Muscle of leg (tissue), 11 donors: Measurements from ENCODE around the gene PAK5. TPM values are rescaled to one million over a fixed set of nuclear protein-coding genes. Genes with fewer than 3 reads are reported as not detected.

Source experiments
- DNase-seq: peaks from one replicate; pipeline ENCODE4 v3.0.0; 2013
- H3K27ac ChIP-seq: one replicate; pipeline ENCODE4 v1.5.1; 2013; ENCODE audit warnings: mild to moderate bottlenecking, low read length, control low read depth
- H3K27me3 ChIP-seq: one replicate; pipeline ENCODE4 v1.6.1; 2013; ENCODE audit warnings: low read length; ENCODE audit not compliant: control insufficient read depth, insufficient read depth
- H3K36me3 ChIP-seq: one replicate; pipeline ENCODE4 v1.6.1; 2013; ENCODE audit warnings: low read length; ENCODE audit not compliant: control insufficient read depth, insufficient read depth
- H3K4me1 ChIP-seq: one replicate; pipeline ENCODE4 v1.6.1; 2013; ENCODE audit warnings: low read length; ENCODE audit not compliant: control insufficient read depth, insufficient read depth
- H3K4me3 ChIP-seq: one replicate; pipeline ENCODE4 v1.5.1; 2013; ENCODE audit warnings: low read length, control low read depth
- H3K9me3 ChIP-seq: replicated peaks from 2 replicates; pipeline ENCODE4 v1.6.1; 2013; ENCODE audit warnings: low read depth, low read length; ENCODE audit not compliant: control insufficient read depth
- whole genome bisulfite sequencing: methylation state at CpG from one replicate; pipeline ENCODE4 v1.1.5; 2013; ENCODE audit warnings: missing lambda C conversion rate; ENCODE audit not compliant: insufficient coverage; 5-methylcytosine and 5-hydroxymethylcytosine counted together
- polyA plus RNA-seq, 8 donors: library from polyadenylated mRNA; unstranded; fragments of 120-200 nt; gene quantifications; one replicate each; pipeline versions ENCODE4 v1.2.1 to v1.2.3, GENCODE V29; 2013; ENCODE audit warnings: inconsistent platforms in 1 of 8, low replicate concordance in 1 of 8; ENCODE audit not compliant: insufficient read length in 8 of 8, insufficient read depth in 1 of 8
- total RNA-seq: library from RNA; stranded (reverse); fragments of 120-200 nt; gene quantifications from one replicate; pipeline ENCODE4 v1.2.4, GENCODE V29; 2013

The PAK5 gene
- total and polyA plus RNA-seq, 9 donors = 0.04 to 0.24 (median 0.12) TPM

GRCh38 chr20:9630554-9630953, 208.3 kb downstream of the PAK5 start:
- no CpG with 5 or more reads among the region's 2 CpGs for WGBS
- H3K27ac ChIP-seq = no peak overlapping the region
- no peaks in the 10 kb centered on the region for H3K27me3 ChIP-seq
- H3K36me3 ChIP-seq = no peaks in the 10 kb centered on the region
- no peaks in the 10 kb centered on the region for H3K9me3 ChIP-seq
- no peak overlapping the region for H3K4me3 ChIP-seq
- DNase-seq = no peak
- no peaks in the 10 kb centered on the region for H3K4me1 ChIP-seq

DNA sequence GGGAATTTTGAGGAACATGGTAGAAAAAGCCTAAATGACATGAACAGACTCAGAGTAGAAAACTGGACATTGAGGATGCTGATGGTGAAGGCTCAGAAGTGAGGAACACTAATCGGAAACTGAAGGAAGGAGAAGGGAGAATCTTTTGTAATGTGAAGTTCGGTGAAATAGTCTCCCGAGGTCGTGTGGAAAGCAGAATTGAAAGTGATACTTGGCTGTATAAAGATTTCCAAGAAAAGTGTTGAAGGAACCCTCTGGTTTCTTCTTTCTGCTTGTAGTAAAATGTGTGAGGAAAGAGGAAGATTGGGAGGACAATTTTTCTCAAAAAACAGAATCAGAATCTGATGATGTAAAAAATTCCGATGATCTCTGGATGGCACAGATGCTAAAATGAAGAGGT, 209.0 kb downstream of the PAK5 start:
- H3K27me3 ChIP-seq = no peaks in the 10 kb centered on the region
- 87% methylated on average over 5 of the region's 5 CpGs for WGBS
- no peak overlapping the region for H3K27ac ChIP-seq
- no peak overlapping the region for H3K4me3 ChIP-seq
- no peaks in the 10 kb centered on the region for H3K9me3 ChIP-seq
- DNase-seq = peak; percentile 28
- no peaks in the 10 kb centered on the region for H3K36me3 ChIP-seq
- no peaks in the 10 kb centered on the region for H3K4me1 ChIP-seq

DNA sequence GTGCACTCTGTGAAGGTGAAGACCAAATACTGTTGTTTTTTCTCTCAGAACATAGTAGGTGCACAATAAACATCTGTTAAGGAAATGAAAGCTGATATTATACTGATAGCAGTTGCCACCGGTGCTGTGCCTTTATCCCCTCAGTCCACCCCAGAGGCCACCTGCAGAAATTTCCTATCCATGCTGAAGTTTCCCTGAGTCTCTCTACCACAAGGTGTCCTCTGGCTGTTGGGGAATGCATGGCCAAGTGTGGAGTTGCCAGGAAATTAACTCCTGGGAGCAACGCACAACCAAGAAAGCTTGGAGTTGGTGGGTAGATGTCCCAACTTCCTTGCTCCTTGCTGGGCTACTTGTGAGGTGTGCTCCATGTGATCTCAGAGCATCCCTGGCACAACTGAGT, 210.3 kb downstream of the PAK5 start:
- Histone ChIP-seq H3K4me3 (no peak overlapping the region), H3K36me3 (no peaks in the 10 kb centered on the region), H3K27me3 (no peaks in the 10 kb centered on the region), H3K27ac (no peak overlapping the region), H3K9me3 (no peaks in the 10 kb centered on the region), H3K4me1 (no peaks in the 10 kb centered on the region)
- WGBS = no CpG with 5 or more reads among the region's 2 CpGs
- DNase-seq = no peak

GRCh38 chr20:9628141-9628540, 210.7 kb downstream of the PAK5 start:
- H3K27me3 ChIP-seq = no peaks in the 10 kb centered on the region
- no peaks in the 10 kb centered on the region for H3K36me3 ChIP-seq
- no peaks in the 10 kb centered on the region for H3K9me3 ChIP-seq
- H3K27ac ChIP-seq = no peak overlapping the region
- no peak overlapping the region for H3K4me3 ChIP-seq
- DNase-seq = no peak
- H3K4me1 ChIP-seq = no peaks in the 10 kb centered on the region

GRCh38 chr20:9627219-9627618, 211.7 kb downstream of the PAK5 start:
- DNase-seq = no peak
- Histone ChIP-seq H3K27me3 (no peaks in the 10 kb centered on the region), H3K4me1 (no peaks in the 10 kb centered on the region), H3K36me3 (no peaks in the 10 kb centered on the region), H3K4me3 (no peak overlapping the region), H3K27ac (no peak overlapping the region), H3K9me3 (no peaks in the 10 kb centered on the region)
- WGBS = 50% methylated on average over 1 of the region's 3 CpGs

DNA sequence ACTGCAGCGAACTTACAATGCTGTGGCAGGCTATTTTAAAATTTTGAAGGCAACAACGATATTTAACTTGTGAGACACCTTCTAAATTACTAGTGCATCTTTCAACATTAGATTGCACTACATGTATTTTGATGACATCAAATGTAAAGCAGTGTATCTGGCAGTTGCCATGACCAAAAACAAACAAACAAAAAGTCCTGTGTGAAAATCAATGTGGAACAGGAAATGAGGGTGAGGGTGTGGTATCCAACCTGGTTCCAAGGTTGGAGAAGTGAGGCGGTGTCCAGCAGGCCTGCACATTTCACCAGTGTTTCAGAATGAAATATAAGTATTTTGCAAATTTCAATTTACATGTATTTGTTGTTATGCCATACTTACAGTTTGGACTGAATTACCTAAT, 212.5 kb downstream of the PAK5 start:
- 29% methylated on average over 1 of the region's 3 CpGs for WGBS
- no peaks in the 10 kb centered on the region for H3K4me1 ChIP-seq
- H3K27me3 ChIP-seq = no peaks in the 10 kb centered on the region
- no peaks in the 10 kb centered on the region for H3K9me3 ChIP-seq
- H3K36me3 ChIP-seq = no peaks in the 10 kb centered on the region
- no peak for DNase-seq
- no peak overlapping the region for H3K27ac ChIP-seq
- H3K4me3 ChIP-seq = no peak overlapping the region

GRCh38 chr20:9617940-9618339, 220.9 kb downstream of the PAK5 start:
- Histone ChIP-seq H3K4me1 (no peaks in the 10 kb centered on the region), H3K27me3 (no peaks in the 10 kb centered on the region), H3K36me3 (no peaks in the 10 kb centered on the region), H3K9me3 (no peaks in the 10 kb centered on the region), H3K4me3 (no peak overlapping the region), H3K27ac (no peak overlapping the region)
- WGBS = no CpG with 5 or more reads among the region's 5 CpGs
- DNase-seq = peak; percentile 34

- 14% methylated on average over 2 of the region's 10 CpGs for WGBS
- Histone ChIP-seq H3K4me1 (no peaks in the 10 kb centered on the region), H3K27ac (no peak overlapping the region), H3K27me3 (no peaks in the 10 kb centered on the region), H3K36me3 (no peaks in the 10 kb centered on the region), H3K4me3 (no peak overlapping the region), H3K9me3 (no peaks in the 10 kb centered on the region)
- DNase-seq = peak; percentile 60
These were observed 221.9 kb downstream of the PAK5 start for GRCh38 chr20:9616833-9617461.

DNA sequence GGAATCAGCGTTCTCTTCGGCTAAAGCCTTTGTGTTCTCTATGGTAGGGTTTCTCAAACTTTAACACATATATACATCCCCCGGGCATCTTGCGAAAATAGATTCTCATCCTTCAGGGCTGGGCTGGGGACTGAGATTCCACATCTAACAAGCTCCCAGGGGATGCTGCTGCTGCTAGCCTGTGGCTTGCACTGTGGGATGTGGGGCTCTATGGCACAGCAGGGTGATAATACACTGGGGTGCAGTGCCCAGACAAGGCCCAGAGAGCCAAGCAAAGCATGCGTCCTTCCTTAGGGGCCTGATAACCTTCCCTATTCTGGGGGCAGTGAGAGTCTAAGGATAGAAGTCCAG, 222.4 kb downstream of the PAK5 start:
- Histone ChIP-seq H3K36me3 (no peaks in the 10 kb centered on the region), H3K27me3 (no peaks in the 10 kb centered on the region), H3K9me3 (no peaks in the 10 kb centered on the region), H3K4me1 (no peaks in the 10 kb centered on the region), H3K27ac (no peak overlapping the region), H3K4me3 (no peak overlapping the region)
- DNase-seq = no peak
- no CpG with 5 or more reads among the region's 5 CpGs for WGBS

DNA sequence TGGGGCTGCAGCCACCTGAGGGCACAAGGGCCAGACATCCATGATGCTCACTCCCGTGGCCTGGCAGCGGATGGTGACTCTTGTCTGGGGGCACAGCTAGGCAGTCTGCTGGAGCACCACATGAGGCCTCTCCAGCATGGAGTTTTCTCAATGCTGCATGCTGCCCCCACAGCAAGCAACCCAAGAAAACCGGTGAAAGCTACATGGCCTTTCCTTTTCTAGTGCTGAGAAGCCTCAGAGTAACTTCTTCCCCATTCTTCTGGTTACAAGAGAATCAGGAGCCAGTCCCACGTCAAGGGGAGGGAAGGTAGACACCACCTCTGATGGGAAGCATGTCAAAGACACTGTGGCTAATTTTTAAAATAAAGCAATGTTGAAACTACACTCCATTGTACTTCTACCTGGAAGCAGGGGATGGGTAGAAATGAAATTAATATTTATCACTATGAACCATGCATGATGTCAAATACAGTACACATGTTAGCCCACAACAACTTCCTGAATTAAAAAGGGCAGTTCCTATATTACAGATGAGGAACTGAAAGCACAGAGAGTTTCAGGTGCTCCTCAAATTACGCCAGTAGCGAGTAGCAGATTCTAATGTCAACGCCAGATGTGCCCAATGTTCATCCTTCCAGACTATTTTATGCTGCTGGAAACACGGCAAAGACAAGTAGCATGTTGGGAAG, 223.0 kb downstream of the PAK5 start:
- Histone ChIP-seq H3K4me3 (no peak overlapping the region), H3K27me3 (no peaks in the 10 kb centered on the region), H3K27ac (no peak overlapping the region), H3K4me1 (no peaks in the 10 kb centered on the region), H3K9me3 (no peaks in the 10 kb centered on the region), H3K36me3 (no peaks in the 10 kb centered on the region)
- WGBS = 55% methylated on average over 2 of the region's 8 CpGs
- DNase-seq = peak; percentile 17

DNA sequence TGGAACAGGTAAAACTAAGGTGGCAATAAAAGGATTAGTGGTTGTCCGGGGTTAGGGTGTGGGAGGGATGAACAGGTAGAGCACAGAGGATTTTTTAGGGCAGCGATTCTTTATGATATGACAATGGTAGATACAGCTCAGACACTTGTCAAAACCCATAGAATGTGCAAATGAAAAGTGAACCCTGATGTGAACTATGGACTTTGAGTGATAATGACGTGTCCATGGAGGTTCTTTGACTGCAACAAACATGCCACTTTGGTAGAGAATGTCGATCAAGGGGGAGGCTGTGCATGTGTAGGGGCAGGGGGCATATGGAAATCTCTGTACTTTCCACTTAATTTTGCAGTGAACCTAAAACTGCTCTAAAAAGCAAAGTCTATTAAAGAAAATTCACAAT, 223.8 kb downstream of the PAK5 start:
- no peak for DNase-seq
- Histone ChIP-seq H3K4me3 (no peak overlapping the region), H3K27ac (no peak overlapping the region), H3K27me3 (no peaks in the 10 kb centered on the region), H3K4me1 (no peaks in the 10 kb centered on the region), H3K36me3 (no peaks in the 10 kb centered on the region), H3K9me3 (no peaks in the 10 kb centered on the region)
- WGBS = 68% methylated on average over 3 of the region's 4 CpGs
